NCI-H2171 (cell line): ENCODE measurements around the gene TMEM135.

Source experiments
- DNase-seq: peaks from one replicate; lab custom pipeline; 2025; lab: John Stamatoyannopoulos, UW

The TMEM135 gene

DNA sequence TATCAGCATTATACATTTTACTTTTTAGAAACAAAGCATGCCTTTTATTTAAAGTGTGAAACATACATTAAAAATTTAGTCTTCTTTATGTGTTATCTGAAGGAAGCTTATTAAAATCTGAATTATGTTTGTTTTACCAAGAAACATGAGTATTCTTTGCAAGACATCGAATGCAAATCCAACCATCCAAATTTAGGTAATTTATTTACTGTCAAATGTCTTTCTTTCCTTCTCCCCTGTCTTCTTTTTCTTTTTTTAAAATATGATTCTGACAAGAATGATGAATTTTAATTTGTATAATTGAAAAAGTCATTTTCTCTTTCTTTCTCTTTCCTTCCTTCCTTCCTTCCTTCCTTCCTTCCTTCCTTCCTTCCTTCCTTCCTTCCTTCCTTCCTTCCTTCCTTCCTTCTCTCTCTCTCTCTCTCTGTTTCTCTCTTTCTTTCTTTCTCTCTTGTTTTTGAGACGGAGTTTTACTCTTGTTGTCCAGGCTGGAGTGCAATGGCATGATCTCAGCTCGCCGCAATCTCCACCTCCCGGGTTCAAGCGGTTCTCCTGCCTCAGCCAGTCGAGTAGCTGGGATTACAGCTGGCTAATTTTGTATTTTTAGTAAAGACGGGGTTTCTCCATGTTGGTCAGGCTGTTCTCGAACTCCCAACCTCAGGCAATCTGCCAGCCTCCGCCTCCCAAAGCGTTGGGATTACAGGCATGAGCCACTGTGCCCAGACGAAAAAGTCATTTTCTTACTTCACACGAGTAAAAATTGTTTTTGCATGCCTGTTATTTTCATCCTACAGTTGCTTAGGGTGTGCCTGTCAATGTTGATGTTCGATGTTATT, 157.5 kb downstream of the TMEM135 start:
- DNase-seq = no peak

DNA sequence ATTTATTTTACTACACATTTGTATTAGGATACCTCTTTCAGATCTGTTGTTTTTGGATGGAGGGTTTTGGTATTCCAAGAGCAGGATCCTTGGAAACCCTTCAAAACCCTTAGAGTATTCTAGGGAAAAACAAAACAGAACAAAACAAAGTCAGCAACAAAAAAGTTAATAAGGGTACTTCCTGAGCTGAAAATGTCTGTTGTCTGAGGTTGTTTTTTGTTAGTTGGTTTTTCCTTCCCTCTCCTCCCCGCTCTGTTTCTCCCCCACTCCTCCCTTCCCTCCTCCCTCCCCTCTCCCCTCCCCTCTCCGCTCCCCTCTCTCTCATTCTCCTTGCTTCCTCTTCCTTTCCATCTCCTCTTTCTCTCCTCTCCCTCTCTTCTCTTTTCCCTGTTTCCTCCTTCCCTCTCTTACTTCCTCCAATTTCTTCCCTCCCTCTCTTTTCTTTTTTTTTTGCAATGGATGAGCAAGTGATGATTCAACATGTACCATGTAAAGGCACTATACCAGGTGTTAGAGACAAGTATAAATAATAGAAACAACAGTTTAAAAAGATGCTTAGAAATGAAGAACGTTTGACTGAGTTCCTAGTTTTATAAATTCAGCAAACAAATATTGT, 160.6 kb downstream of the TMEM135 start:
- DNase-seq = no peak

DNA sequence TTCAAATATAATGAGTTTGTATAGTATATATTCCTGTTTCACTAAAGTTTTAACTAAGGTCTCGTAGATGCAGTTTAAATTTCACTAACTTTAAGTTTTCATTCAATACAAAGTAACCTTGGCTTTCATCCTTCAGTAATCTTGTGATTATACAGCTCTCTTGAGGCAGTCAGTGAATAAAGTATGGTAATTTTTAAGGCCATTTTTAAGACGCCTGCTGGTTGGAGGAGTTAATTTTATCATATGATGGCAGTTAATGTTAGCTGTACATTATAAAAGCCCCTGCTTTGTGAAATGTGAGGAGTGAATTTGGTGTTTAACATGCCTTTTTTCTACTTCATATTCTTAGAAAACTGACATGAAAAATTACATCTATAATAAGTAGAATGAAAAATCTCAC, 163.6 kb downstream of the TMEM135 start:
- DNase-seq = no peak

DNA sequence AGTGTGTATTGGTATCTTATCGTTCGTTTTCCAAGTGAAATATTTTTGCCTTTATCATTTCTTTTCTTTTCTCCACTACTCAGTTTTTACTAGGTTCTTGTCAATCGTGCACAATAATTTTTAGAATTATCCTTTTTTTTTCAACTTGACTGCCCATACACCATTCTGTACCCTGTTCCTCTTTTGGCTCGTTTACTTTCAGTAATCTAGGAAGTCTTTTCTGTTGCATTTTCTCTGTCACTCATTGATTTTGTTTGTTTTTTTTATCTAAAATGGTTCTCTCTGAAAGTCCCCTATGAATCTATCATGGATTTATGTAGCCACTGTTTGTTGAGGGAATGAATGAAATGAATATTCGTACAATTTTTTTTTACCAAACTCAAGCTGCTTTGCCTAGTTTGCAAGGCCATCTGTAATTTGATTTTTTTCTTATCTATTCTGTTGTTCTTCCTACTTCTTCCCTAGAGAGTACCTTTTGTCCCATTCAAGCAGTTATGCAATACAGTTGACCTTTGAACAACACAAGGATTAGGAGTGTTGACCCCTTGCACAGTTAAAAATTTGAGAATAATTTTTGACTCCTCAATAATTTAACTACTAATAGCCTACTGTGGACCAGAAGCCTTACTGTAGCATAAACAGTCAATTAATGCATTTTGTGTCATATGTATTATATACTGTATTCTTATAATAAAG, 166.3 kb downstream of the TMEM135 start:
- DNase-seq = no peak

DNA sequence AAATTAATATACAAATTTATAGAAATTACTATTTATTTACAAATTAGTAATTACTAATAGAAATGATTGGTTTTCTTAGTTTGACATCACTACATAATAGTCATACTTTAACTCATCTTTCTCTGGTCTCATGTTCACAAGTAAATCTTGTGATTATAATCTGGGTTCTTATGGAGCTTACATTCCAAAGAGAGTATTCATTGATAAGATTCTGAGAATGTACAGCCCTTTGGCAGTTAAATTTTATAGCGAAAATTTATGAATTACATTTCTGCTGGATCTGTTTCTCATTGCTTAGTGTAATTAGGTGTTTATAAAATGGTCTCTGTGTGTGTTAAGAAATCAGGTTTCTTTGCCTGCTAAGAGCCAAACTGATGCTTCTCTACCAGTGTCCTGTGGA, 175.2 kb downstream of the TMEM135 start:
- DNase-seq = no peak

DNA sequence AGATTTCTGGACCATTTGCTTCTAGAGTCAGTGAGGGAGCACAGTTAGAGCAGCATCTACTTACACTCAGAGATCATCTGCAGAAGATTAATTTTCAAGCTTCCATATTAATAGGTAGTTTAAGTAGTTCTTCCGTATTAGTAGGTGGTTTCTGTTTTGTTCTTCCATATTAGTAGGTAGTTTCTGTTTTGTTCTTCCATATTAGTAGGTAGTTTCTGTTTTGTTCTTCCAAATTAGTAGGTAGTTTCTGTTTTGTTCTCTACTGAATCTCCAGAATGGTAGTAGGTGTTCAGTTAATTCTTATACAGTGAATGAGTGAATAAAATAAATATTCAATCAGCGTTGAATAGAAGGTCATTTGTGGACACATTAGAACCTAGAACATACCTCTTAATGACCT, 175.7 kb downstream of the TMEM135 start:
- no peak for DNase-seq

DNA sequence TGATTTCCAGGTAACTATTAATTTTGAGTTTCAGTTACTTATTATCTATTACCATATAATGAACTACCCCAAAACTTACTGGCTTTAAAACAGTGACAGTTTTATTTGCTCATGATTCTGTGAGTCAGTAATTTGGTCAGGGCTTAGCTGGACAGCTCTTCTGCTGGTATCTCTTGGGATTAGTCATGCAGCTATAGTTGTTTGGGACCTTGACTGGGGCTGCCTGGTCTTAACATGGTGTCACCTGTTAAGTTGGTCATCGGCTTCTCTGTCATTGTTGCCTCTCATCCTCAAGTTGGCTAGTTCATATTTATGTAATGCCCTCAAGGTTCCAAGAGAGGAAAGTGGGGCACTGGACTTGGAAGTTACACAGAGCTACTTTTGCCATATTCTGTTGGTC, 177.5 kb downstream of the TMEM135 start:
- DNase-seq = no peak

DNA sequence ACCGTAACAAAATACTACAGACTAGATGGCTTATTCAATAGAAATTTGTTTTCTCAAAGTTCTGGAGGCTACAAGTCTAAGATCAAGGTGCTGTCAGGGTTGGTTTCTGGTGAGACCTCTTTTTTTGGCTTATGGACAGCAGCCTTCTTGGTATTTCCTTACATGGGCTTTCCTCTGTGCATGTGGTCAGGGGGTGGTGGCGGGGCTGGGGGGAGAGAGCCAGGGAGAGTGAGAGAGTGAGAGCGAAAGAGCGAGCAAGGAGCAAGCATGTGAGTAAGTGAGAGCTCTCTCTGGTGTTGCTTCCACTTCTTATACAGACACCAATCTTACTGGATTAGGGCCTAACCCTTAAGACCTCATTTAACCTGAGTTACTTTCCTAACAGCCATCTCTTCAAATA, 181.5 kb downstream of the TMEM135 start:
- no peak for DNase-seq

DNA sequence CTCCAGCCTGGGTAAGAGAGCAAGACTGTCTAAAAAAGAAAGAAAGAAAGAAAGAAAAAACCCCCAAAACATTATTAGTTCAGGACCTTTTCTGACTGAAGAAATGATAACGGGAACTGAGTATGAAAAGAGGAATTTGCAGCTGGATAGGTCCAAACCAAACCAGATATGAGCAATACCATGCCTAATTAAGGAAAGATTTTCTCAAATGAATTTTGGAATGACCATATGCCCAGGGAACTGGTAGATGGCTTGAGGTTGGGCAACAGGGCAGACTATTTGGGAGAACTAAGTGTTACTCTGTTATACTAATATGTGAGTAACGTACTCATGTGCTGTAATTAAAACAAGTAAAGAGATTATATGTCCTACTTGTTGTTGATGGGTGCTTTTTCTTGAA, 186.1 kb downstream of the TMEM135 start:
- no peak for DNase-seq

DNA sequence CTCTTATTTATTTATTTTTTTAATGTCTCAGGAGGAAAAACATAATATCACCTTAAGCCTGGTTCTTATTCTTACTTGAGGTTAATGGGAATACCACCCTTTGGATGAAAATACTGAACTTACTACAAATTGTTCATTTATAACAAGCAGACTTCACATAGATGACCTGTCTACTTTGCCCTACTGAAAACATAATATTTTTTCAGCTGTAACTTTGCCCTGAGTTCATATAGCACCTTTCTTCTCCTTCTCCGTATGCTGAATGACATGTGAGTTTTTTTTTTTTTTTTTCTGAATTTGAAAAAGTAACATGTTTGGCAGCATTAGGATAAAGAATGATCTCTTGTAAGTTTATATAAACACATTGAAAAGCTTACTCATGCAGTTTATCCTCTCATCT, 186.8 kb downstream of the TMEM135 start:
- no peak for DNase-seq

DNA sequence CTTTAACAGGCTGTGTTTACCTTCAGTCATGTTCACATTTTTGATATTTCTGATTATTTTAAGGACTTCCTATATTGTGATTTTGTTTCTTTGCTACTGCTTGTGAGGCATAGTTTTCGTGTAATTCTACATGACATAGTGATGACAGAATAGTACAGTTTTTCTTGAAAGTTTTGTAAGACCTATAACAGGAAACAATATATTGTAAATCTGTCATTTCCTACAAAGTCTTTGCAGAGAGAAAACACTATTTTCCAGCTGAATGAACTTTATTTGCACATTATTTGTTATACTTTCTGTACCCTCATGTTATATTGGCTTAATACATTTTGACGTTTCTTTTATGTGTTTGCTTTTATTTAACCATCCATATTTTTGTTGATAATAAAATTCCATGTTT, 191.1 kb downstream of the TMEM135 start:
- no peak for DNase-seq

DNA sequence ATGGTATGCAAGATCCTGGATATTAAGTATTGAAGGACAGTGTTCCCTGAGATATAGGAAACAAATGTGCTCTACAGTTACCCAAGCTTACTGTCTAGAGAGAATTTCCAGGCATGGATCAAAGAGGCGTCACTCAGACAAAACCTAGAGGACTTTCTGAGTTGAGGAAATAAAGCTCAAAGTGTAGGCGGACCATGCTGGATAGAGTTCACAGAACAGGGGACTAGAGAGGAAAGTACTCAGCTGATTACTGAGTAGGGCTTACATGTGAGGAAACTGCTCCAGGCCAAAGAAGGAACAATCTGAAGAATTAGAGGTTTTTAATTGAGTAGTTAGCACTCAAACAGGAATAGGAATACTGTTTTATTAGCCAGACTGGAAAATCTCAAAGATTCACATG, 193.3 kb downstream of the TMEM135 start:
- DNase-seq = no peak

DNA sequence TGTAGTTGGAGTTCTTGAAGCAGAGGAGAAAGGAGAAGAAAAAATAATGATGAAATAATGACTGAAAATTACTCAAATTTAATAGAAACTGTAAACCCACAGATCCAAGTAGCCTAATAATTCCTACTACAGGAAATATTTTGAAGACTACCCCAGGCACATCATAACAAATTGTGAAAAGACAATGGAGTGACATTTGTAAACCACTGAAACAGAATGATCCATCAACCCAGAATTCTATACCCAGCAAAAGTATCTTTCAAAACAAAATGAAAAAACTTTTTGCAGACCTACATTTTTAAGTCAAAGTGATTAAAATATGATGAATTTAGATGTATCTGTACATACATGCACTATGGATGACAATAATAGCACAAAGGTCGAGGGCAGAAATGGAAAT, 194.6 kb downstream of the TMEM135 start:
- no peak for DNase-seq

DNA sequence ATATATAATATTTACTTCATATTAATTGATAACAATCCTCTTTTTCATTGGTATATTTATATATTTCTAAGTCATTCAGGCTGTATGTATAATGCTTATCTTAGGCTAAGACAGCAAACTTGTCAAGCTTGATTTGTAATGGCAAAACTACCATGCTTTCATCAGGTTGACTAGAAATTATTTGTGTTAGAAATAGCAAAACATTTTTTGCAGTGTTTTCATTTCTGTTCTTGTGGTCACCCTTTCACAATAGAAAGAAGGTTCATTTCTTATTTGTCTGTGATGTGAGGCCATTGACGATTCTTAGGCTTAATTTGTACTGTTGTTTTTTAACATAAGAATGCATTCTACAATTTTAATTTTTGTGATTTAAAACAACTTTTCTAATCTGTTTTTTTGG, 197.6 kb downstream of the TMEM135 start:
- no peak for DNase-seq

DNA sequence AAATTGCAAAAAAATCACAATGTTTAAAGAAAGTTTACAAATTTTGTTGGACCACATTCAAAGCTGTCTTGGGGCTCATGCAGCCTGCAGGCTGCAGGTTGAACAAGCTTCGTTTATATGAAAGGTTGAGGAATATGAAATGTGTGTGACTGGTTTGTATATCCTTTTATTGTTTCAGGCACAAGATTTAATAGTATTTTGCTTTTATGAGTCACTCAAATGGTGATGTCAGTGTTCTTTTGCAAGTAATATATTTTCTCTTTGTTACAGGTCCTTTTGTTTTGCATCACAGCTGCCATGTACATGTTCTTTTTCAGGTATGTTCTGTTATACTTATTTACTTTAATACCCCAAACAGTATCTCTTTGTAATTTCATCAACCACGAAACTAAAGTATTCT, 198.6 kb downstream of the TMEM135 start:
- DNase-seq = no peak

DNA sequence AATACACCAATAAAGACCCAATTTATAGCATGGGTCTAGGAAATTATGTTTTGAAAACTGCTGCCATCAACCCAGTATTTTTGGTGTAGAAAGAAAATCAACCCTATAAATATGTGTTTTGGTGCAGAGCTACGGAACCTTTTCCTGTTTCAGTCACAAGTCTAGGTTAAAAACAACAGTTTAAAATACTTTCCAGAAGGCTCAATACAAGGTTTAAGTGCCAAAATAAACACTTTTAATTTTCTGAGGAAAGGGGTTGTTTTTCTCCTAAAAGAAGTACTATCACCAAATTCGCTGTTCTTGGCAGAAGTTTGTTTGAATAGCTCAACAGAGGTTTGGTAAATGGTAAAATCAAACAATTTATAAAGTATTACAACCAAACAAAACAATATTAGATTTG, 201.3 kb downstream of the TMEM135 start:
- DNase-seq = no peak

DNA sequence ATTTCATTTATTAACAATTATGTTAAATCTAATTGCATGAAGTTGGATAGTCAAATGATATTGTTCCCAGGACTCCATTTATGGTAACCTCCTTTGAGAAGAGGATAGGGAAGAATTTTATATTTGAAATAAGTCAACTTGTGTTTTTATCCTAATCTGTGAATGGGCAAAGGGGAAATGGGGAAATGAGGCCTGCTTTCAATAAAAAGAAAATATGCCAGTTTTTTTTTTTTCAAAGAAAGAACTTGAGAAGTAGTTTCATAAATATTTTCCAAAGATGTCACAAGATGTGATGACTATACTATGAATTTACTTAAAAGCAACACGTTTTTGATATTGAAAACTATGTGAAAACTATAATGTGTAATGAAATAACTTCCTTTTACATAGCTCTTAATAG, 201.8 kb downstream of the TMEM135 start:
- DNase-seq = no peak

DNA sequence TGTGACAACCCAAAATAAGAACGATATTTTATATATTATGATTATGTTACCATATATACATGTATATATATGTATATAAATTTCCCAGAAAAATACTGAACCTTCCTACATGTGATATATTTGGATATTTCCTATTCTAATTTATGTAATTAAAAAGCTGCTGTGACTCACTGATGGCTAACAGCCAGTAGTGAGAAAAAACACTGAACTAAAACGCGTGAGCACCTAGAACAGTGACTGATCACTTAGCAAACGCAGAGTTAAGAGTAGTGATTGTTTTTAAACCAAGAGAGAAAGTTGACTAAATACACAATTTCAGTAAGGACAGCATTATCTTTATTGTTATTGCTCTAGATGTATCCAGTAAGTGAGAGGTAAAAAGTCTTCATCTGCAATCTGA, 213.8 kb downstream of the TMEM135 start:
- no peak for DNase-seq

DNA sequence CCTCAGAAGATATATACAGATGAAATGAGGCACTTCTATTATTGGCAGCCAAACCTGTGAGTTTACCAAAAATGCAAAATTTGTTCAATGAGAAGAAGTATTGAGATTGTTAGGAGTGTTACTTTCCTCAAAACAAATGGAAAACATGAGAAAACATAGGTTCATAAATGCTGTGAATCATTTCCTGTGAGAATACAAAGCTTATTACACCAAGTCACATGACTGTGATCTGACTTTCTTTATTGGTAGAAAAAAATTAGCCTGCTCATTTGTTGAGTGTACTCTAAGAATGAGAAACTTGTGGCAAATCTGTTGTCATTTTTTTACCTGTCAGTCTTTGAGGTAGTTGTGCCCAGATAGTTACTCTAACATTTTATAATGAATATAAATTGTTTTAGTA, 215.1 kb downstream of the TMEM135 start:
- no peak for DNase-seq

DNA sequence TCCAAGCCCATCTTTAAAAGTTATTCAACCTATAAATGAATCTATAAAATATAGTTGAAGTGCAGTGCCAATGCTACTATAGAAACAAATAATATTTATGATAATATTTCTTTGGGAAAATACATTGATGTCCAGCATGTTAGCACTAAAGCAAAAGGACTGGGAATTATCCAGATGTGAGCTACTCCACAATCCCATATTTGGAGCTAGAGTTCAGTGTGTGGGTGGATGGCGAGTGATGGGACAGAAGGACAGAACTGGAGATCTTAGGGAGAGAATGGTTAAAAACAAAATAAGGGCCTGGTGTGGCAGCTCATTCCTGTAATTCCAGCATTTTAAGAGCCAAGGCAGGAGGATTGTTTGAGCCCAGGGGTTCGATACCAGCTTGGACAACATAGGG, 216.8 kb downstream of the TMEM135 start:
- DNase-seq = no peak

DNA sequence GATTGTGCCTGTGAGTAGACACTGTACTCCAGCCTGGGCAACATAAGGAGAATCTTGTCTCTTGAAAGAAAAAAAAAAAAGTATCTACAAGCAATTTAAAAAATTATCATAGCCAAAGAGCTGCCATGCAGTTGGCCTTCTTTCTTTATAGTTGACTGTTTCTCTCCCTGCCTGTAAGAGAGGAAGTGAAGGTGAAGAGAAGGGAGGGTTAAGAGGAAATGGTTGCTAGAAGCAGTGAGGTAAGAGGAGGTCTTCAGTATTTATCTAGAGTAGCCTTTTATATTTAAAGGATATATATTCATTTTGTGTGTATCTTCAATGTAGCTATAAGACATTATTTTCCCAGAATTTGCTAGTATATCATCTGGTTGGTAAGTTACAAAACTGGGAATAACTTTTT, 217.9 kb downstream of the TMEM135 start:
- no peak for DNase-seq

DNA sequence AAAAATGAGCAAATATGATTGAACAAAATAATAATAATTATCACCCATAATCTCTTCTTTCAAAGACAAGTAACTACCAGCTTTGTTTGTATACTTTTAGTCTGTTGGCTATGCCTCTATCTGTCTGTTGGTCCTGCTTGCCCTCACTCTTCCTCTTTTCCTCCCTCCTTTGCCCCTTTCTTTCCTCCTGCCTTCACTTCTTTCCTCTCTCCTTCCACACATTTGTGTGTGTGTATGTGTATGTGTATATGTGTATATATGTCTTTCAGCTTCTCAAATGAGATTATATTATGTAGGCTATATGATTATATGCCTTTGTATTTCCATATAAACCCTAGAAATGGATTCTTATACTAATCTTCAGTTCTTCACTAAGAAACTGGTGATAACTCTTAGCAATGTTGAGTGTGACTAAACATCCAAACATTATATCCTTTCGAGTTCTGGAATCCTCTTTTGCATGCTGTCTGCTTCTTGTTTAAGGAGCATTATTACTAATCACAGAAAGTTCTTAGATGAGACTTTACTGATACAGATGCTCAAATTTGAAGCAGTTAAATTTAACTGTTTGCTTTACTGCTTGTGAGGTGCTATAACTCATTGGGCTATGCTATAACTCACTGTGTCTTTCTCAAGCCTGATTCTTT, 219.1 kb downstream of the TMEM135 start:
- DNase-seq = no peak
